Immature natural killer cell (primary cell): ENCODE results near the gene DOCK3. TPM values are rescaled to one million over a fixed set of nuclear protein-coding genes. Genes with fewer than 3 reads are reported as not detected.
"Not testable (repeated sequence)": the region's sequence is repeated elsewhere in the genome, so short reads cannot be mapped to it uniquely, and the experiment has no call there.

ENCODE experiments used
- DNase-seq, 3 donors: peaks; one replicate each; pipeline ENCODE4 v3.0.0; 2022; ENCODE audit warnings: mixed read lengths in 1 of 3
- H3K27ac Mint-ChIP-seq, 6 donors: one replicate each; pipeline ENCODE4 v1.8.0; 2020; ENCODE audit warnings: mixed read lengths in 6 of 6, mild to moderate bottlenecking in 5 of 6, inconsistent platforms in 4 of 6, moderate library complexity in 3 of 6
- H3K27me3 Mint-ChIP-seq, 3 donors: one replicate each; pipeline ENCODE4 v1.8.0; 2020 to 2021; ENCODE audit warnings: low read depth in 3 of 3, mild to moderate bottlenecking in 3 of 3, mixed read lengths in 3 of 3, moderate library complexity in 3 of 3, inconsistent platforms in 1 of 3
- H3K36me3 Mint-ChIP-seq, 3 donors: one replicate each; pipeline ENCODE4 v1.8.0; 2020; ENCODE audit warnings: mixed read lengths in 3 of 3, inconsistent platforms in 2 of 3, mild to moderate bottlenecking in 2 of 3
- H3K4me1 Mint-ChIP-seq, 2 donors: one replicate each; pipeline ENCODE4 v1.8.0; 2020; ENCODE audit warnings: inconsistent platforms in 2 of 2, mild to moderate bottlenecking in 2 of 2, mixed read lengths in 2 of 2, moderate library complexity in 1 of 2
- H3K4me3 Mint-ChIP-seq, 5 donors: one replicate each; pipeline ENCODE4 v1.8.0; 2020; ENCODE audit warnings: mild to moderate bottlenecking in 5 of 5, mixed read lengths in 5 of 5, inconsistent platforms in 3 of 5, moderate library complexity in 3 of 5
- H3K9me3 Mint-ChIP-seq, 6 donors: one replicate each; pipeline ENCODE4 v1.8.0; 2020; ENCODE audit warnings: mild to moderate bottlenecking in 6 of 6, mixed read lengths in 6 of 6, inconsistent platforms in 4 of 6, moderate library complexity in 3 of 6
- polyA plus RNA-seq, 3 donors: library from polyadenylated mRNA; unstranded; fragments of 300-500 nt; fragmentation: Illumina TruSeq; gene quantifications; one replicate each; pipeline ENCODE4 v1.2.3, GENCODE V29; 2021

The DOCK3 gene
- polyA plus RNA-seq, 3 donors from 2014 or later: 0.06 to 0.08 TPM; not detected in 1

DNA sequence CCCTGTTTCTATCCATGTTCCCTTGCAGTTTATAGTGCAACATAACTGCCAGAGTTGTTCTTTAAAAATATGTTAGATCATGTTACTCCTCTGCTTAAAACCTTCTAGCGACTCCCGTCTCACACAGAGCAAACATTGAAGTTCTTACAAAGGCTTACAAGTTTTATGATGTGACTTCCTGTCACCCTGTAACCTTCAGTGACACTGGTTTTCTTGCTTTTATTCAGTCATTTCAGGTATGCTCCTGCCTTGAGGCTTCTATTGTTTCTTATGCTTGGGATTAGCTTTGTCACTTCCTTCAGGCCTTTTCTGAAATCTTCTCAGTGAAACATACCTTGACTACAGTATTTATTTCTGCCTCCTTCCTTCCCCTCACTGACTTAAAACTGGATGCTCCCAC lies 252.1 kb downstream of the DOCK3 start:
- H3K27ac Mint-ChIP-seq: no peak overlapping the region
- H3K27me3 Mint-ChIP-seq: peaks cover 0 to 11% (median 3%) of the 10 kb centered on the region in 3 donors
- no peaks in the 10 kb centered on the region for H3K36me3 Mint-ChIP-seq
- H3K4me1 Mint-ChIP-seq: no peaks in the 10 kb centered on the region
- no peak for DNase-seq
- H3K9me3 Mint-ChIP-seq: no peaks in the 10 kb centered on the region
- no peak overlapping the region for H3K4me3 Mint-ChIP-seq

DNA sequence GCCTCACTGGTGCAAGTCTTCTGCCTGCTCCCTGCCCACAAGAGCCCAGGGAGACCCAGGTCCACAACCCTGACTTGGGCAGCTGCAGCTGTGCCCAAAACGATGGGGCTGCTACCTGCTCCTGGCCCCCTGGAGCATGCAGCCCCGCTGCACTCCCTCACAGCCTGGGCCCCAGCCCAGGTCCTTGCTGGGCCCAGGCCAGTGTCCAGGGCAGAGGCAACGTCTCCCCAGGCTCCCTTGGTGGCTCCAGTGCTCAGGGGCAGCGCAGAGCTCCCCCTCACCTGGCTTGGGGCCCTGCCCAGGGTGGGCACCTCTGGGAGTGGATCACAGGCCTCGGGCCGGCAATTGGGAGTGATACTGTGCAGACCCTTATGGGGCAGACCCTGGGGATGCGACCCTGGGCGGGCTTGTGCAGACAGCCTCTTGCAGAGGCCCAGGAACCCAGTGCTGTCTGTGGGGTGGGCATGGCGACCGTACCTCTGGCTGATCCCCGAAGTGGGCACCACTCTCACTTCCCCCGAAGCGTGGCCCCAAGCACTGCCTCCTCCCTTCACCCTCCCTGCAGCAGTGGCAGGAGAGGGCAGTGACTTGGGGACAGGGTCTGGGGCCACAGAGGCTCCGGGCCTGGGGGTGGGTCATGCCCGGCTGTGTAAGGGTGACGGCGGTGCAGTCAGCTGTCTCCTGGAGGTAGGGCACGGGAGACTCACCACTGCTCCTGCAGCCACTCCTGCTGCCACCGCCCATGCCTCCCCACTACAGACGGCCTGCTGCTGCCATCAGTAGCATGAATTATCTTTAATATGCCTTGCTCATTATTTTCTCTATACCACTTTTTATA lies 255.9 kb downstream of the DOCK3 start:
- H3K27me3 Mint-ChIP-seq: peaks cover 0 to 19% (median 3%) of the 10 kb centered on the region in 3 donors
- H3K9me3 Mint-ChIP-seq: peaks cover 0 to 5% (median 2%) of the 10 kb centered on the region in 6 donors
- DNase-seq: no peak
- no peaks in the 10 kb centered on the region for H3K4me1 Mint-ChIP-seq
- peaks cover 0 to 1% (median 0%) of the 10 kb centered on the region in 3 donors for H3K36me3 Mint-ChIP-seq
- no peak overlapping the region for H3K4me3 Mint-ChIP-seq
- no peak overlapping the region for H3K27ac Mint-ChIP-seq

DNA sequence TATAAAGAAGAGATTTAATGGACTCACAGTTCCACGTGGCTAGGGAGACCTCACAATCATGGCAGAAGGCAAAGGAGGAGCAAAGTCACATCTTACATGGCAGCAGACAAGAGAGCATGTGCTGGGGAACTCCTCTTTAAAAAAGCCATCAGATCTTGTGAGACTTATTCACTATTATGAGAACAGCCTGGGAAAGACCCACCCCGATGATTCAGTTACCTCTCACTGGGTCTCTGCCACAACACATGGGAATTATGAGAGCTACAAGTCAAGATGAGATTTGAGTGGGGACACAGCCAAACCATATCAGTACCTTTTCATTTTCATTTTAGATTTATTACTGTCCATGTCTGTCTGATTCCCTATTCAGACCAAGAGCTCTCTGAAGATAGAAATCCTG lies 258.2 kb downstream of the DOCK3 start:
- DNase-seq, H3K4me3 Mint-ChIP-seq, H3K27ac Mint-ChIP-seq, H3K4me1 Mint-ChIP-seq, H3K36me3 Mint-ChIP-seq: not testable (repeated sequence)
- Mint-ChIP-seq H3K27me3 (peaks cover 0 to 17% (median 5%) of the 10 kb centered on the region in 3 donors), H3K9me3 (peaks cover 0 to 10% (median 5%) of the 10 kb centered on the region in 6 donors)

DNA sequence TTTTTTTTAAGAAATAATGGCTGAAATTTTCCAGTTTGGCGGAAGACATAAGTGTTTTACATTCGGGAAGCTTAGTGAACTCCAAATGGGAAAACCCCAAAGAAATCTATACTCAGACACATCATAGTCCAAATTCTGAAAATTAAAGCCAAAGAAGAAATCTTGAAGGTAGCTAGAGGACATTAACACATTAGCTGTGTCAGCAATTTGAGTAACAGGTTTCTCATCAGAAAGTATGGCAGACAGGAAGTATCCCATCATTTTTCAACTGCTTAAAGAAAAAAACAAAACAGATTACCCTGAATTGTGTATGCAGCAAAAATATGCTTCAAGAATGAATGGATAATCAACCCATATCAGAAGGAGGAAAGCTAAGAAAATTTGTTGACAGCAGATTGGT lies 261.7 kb downstream of the DOCK3 start:
- Mint-ChIP-seq H3K4me1 (no peaks in the 10 kb centered on the region), H3K27me3 (peaks cover 0 to 11% (median 4%) of the 10 kb centered on the region in 3 donors), H3K9me3 (peaks cover 0 to 10% (median 5%) of the 10 kb centered on the region in 6 donors), H3K4me3 (no peak overlapping the region), H3K36me3 (peaks cover 0 to 5% (median 3%) of the 10 kb centered on the region in 3 donors), H3K27ac (no peak overlapping the region)
- no peak for DNase-seq

DNA sequence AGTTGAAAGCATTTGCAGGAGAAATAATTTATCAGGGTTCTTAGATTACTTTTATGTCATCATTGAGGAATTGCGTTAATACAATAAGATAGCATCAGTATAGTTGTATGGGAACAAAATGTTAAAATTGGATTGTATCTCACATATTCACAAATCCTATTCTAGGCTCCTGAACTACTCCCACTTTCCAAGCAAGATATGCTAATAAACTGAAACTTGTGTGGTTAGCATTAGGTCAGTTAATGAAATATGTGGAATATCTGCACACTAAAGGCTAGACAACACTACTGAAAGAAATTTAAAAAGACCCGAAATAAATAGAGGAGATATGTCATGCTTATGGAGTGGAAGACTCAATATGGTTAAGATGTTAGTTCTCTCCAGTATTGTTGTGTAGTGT lies 272.7 kb downstream of the DOCK3 start:
- Mint-ChIP-seq H3K4me1 (peaks cover 13 to 16% of the 10 kb centered on the region in 2 donors), H3K27me3 (peaks cover 0 to 7% (median 0%) of the 10 kb centered on the region in 3 donors), H3K9me3 (no peaks in the 10 kb centered on the region), H3K36me3 (peaks cover 0 to 5% (median 0%) of the 10 kb centered on the region in 3 donors), H3K27ac (no peak overlapping the region), H3K4me3 (no peak overlapping the region)
- no peak for DNase-seq

DNA sequence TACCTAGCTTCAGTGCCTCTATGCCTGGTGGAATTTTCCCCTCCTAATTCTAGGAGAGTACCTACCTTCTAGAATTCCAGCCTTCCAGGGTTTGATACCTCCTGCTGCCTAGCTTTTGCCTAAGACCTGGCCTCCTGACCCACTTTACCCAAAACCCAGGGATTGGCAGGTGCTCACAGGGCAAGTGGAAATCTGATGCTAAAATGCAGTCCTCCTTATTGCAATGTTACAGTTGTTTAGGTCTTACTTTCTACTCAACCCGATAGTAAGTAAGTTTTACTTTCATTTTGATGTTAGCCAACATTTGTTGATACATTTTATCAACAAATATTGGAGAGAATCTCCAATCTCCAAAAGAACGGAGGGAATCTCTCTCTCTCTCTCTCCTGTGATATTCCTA lies 275.9 kb downstream of the DOCK3 start:
- peak in 2 of 3 donors; percentile 10 for DNase-seq
- H3K4me1 Mint-ChIP-seq: peaks cover 13 to 16% of the 10 kb centered on the region in 2 donors
- H3K4me3 Mint-ChIP-seq: peak overlapping the region; percentile 69 to 85 (median 78)
- peaks cover 0 to 9% (median 0%) of the 10 kb centered on the region in 3 donors for H3K27me3 Mint-ChIP-seq
- peaks cover 0 to 5% (median 0%) of the 10 kb centered on the region in 3 donors for H3K36me3 Mint-ChIP-seq
- peak overlapping the region in 5 of 6 donors; percentile 19 to 77 (median 48) for H3K27ac Mint-ChIP-seq
- H3K9me3 Mint-ChIP-seq: no peaks in the 10 kb centered on the region

DNA sequence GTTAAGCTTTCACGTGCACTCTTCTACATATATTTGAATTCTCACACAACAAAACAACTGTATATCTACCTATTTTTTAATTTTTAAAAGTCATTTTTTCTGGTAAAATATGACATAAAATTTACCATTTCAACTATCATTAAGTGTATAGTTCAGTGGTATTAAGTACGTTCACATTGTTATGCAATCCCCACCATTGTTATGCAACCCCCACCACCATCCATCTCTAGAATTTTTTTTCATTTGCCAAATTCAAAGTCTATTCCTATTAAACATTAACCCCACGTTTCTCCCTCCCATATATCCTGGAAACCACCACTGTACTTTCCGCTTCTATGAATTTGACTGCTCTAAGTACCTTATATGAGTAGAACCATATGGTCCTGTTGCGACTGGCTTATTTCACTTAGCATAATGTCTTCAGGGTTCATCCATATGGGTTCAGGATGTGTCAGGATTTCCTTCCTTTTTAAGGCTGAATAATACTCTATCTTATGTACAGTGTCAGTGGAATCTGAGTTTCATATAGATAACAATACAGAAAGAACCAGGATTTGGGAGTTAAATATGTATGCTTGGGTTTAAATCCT lies 279.2 kb downstream of the DOCK3 start:
- Mint-ChIP-seq H3K4me3 (no peak overlapping the region), H3K36me3 (no peaks in the 10 kb centered on the region), H3K9me3 (no peaks in the 10 kb centered on the region), H3K27me3 (peaks cover 0 to 4% (median 0%) of the 10 kb centered on the region in 3 donors), H3K27ac (no peak overlapping the region), H3K4me1 (peaks cover 13 to 16% of the 10 kb centered on the region in 2 donors)
- no peak for DNase-seq

DNA sequence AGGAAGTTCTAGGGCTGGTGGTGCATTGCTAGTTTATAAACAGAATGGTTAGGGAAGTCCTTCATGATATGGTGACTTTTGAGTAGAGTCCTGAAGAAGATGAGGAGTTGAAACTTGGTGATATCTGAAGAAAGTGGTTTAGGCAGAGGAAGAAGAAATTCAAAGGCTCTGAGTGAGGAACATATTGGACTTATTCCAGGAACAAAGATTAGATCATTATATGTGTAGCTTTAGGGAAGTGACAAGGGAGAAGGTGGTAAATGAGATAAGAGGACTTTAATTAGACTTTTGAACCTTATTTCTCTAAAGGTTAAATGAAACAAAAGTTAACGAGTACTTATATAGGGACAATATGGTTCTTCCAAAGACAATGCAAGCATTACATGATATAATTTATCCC lies 286.7 kb downstream of the DOCK3 start:
- H3K27ac Mint-ChIP-seq: no peak overlapping the region
- H3K4me3 Mint-ChIP-seq: no peak overlapping the region
- DNase-seq: no peak
- H3K9me3 Mint-ChIP-seq: no peaks in the 10 kb centered on the region
- no peaks in the 10 kb centered on the region for H3K36me3 Mint-ChIP-seq
- H3K27me3 Mint-ChIP-seq: peaks cover 2 to 11% (median 8%) of the 10 kb centered on the region in 3 donors
- H3K4me1 Mint-ChIP-seq: no peaks in the 10 kb centered on the region

DNA sequence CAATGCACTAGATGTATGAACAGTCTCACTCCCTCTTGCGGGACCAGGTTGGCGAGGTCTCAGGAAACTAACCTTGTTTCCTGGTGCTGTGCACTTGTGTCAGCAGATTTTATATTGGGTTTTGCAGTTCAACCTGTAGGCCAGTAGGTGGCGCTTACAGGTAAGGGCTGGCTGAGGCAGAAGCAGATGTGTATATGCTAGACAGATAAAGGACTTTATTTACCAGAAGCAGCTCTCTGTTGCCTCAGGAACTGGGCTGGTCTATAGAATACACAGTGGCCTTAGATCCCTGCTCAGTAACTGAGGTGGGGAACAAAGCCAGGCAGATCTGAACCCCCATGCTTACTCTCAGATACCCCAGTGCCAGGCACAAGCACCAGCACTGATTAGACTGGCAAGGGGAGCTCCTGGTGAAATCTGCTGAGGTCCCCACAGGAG lies 296.8 kb downstream of the DOCK3 start:
- Mint-ChIP-seq H3K27ac (peak overlapping the region in 5 of 6 donors; percentile 43 to 87 (median 74)), H3K27me3 (peaks cover 2% of the 10 kb centered on the region in 3 donors), H3K9me3 (peaks cover 0 to 1% (median 0%) of the 10 kb centered on the region in 6 donors), H3K4me1 (peaks cover 16 to 19% of the 10 kb centered on the region in 2 donors), H3K36me3 (no peaks in the 10 kb centered on the region), H3K4me3 (peak overlapping the region in 4 of 5 donors; percentile 1 to 71 (median 52))
- peak; percentile 70 to 77 (median 76) for DNase-seq

DNA sequence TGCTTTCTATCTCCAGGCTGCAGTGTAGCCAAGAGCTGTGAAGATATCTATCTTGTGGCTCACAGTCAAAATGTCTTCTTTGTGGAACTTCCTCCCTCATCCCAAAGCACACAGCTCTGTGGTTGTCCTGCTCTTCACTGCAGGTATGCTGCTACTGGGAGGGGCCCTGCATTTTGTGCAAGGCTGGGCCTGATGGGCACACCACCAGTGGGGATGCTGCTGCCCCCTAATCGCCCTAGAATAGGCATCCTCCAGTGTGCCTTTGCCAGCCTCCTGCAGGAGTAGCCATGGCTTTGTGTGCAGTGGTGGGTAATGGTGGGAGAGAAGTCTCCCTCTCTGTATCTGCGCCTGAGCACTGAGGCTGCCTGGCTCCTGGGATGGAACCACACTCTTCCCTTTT lies 297.3 kb downstream of the DOCK3 start:
- peaks cover 0 to 1% (median 0%) of the 10 kb centered on the region in 6 donors for H3K9me3 Mint-ChIP-seq
- peaks cover 2% of the 10 kb centered on the region in 3 donors for H3K27me3 Mint-ChIP-seq
- H3K4me1 Mint-ChIP-seq: peaks cover 16 to 19% of the 10 kb centered on the region in 2 donors
- no peaks in the 10 kb centered on the region for H3K36me3 Mint-ChIP-seq
- H3K4me3 Mint-ChIP-seq: peak overlapping the region in 3 of 5 donors; percentile 36 to 71 (median 38)
- no peak for DNase-seq
- peak overlapping the region in 5 of 6 donors; percentile 43 to 87 (median 74) for H3K27ac Mint-ChIP-seq

DNA sequence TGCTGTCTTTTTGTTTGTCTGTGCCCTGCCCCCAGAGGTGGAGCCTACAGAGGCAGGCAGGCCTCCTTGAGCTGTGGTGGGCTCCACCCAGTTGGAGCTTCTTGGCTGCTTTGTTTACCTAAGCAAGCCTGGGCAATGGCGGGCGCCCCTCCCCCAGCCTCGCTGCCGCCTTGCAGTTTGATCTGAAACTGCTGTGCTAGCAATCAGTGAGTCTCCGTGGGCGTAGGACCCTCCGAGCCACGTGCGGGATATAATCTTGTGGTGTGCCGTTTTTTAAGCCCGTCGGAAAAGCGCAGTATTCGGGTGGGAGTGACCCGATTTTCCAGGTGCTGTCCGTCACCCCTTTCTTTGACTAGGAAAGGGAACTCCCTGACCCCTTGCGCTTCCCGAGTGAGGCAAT lies 303.9 kb downstream of the DOCK3 start:
- not testable (repeated sequence) for H3K4me1 Mint-ChIP-seq, H3K27me3 Mint-ChIP-seq, H3K36me3 Mint-ChIP-seq, H3K4me3 Mint-ChIP-seq, DNase-seq, H3K27ac Mint-ChIP-seq, H3K9me3 Mint-ChIP-seq

DNA sequence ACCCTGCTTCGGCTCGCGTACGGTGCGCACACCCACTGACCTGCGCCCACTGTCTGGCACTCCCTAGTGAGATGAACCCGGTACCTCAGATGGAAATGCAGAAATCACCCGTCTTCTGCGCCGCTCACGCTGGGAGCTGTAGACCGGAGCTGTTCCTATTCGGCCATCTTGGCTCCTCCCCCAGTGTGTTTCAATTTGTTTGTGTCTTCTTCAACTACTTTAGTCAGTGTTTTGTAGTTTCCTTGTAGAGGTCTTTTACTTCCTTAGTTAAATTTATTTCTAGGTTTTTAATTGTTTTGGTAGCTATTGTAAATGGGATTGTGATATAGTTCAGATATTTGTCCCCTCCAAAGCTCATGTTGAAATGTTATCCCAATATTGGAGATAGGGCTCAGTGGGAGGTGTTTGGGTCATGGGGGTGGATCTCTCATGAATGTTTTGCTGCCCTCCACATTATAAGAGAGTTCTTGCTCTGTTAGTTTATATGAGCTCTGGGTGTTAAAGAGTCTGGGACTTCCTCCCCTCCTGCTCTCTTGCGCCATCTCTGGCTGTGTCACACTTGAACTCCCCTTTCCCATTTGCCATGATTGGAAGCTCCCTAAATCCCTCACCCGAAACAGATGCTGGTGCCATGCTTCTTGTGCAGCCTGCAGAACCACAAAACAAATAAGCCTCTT lies 304.4 kb downstream of the DOCK3 start:
- no peak for DNase-seq
- H3K27ac Mint-ChIP-seq: peak overlapping the region in 1 of 6 donors; percentile 13
- peaks cover 2 to 4% (median 3%) of the 10 kb centered on the region in 3 donors for H3K27me3 Mint-ChIP-seq
- H3K4me1 Mint-ChIP-seq: no peaks in the 10 kb centered on the region
- H3K4me3 Mint-ChIP-seq: no peak overlapping the region
- peaks cover 0 to 4% (median 3%) of the 10 kb centered on the region in 6 donors for H3K9me3 Mint-ChIP-seq
- peaks cover 0 to 8% (median 6%) of the 10 kb centered on the region in 3 donors for H3K36me3 Mint-ChIP-seq

DNA sequence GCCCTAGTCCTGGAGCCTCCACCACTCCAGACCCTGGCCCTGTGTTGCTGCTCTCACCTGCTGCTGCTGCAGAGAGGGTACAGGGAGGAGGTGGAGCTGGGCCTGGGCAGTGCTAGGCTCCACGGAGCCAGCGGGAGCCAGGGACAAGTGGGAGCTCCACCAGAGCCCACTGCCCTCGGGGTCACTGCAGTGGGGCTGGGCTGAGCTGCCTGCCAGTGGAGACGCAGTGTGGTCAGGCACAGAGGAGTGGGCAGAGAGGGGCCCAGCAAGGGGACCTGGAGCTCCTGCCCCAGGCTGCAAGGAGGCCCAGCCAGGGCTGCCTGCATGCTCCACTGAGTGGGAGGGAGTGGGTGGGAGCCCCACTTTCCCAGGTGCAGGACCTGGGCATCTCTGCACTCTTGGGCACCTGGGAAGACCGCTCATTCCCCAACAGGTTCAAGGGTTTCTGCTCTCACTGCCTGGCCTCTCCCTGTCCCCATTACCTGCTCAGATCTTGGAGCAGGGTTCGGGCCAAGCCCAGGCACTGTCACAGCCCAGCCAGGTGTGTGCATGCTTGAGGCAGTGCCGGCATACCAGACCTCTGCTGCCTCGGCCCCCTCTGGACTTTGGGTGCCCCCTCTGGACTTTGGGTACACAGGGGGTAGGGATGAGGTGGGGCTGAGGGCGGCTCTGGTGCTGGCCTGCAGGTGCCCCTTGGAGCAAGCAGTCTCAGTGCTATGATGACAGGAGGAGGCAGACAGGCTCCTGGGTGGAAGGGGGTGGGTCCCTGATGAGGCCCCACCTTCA lies 308.0 kb downstream of the DOCK3 start:
- Mint-ChIP-seq H3K4me3 (no peak overlapping the region), H3K27ac (no peak overlapping the region), H3K4me1 (peaks cover 0 to 2% of the 10 kb centered on the region in 2 donors), H3K9me3 (peaks cover 0 to 9% (median 3%) of the 10 kb centered on the region in 6 donors), H3K27me3 (peaks cover 2 to 4% (median 3%) of the 10 kb centered on the region in 3 donors), H3K36me3 (peaks cover 0 to 4% (median 3%) of the 10 kb centered on the region in 3 donors)
- no peak for DNase-seq
